Activated naive CD4-positive, alpha-beta T cell treated with anti-CD3 and anti-CD28 coated beads, Interleukin-2, amount 10 ng/mL, durations not matched to agents 7 days and 5 days (primary cell): Measurements from ENCODE around the gene PPP1R12B.
"Not testable (repeated sequence)": the region's sequence is repeated elsewhere in the genome, so short reads cannot be mapped to it uniquely, and the experiment has no call there.

Experiments
- CTCF ChIA-PET: fragments of 350-600 bp; sonication (Branson Sonifier 250); formaldehyde crosslinking; loops from one replicate; lab custom pipeline; 2021; ENCODE audit warnings: antibody characterized with exemption; lab: Charles Lee
- DNase-seq: peaks from one replicate; pipeline ENCODE4 v3.0.0-alpha.2; 2020
- H3K27ac Mint-ChIP-seq: one replicate; pipeline ENCODE4 v1.8.0; 2021; ENCODE audit warnings: mild to moderate bottlenecking, moderate library complexity, mixed read lengths
- H3K27me3 Mint-ChIP-seq: one replicate; pipeline ENCODE4 v1.8.0; 2021; ENCODE audit warnings: mild to moderate bottlenecking, mixed read lengths
- H3K36me3 Mint-ChIP-seq: one replicate; pipeline ENCODE4 v1.8.0; 2021; ENCODE audit warnings: mixed read lengths
- H3K4me1 Mint-ChIP-seq: one replicate; pipeline ENCODE4 v1.8.0; 2021; ENCODE audit warnings: mixed read lengths
- H3K4me3 Mint-ChIP-seq: one replicate; pipeline ENCODE4 v1.8.0; 2021; ENCODE audit warnings: mild to moderate bottlenecking, moderate library complexity, mixed read lengths
- H3K9me3 Mint-ChIP-seq: one replicate; pipeline ENCODE4 v1.8.0; 2021; ENCODE audit warnings: mixed read lengths

The PPP1R12B gene

GRCh38 chr1:202624088-202624780, 275.7 kb downstream of the PPP1R12B start:
- CTCF ChIA-PET = no interaction called here

GRCh38 chr1:202624781-202625108, 276.2 kb downstream of the PPP1R12B start:
- no peak overlapping the region for H3K4me3 Mint-ChIP-seq
- CTCF ChIA-PET = interaction anchor here (0.8 to 1.9 kb wide), 2 partner anchors 38 to 63 kb away, joined by 3 to 4 read pairs; no protein-coding TSS in a partner anchor
- H3K27me3 Mint-ChIP-seq = peaks cover 47% of the 10 kb centered on the region
- no peak overlapping the region for H3K27ac Mint-ChIP-seq
- no peaks in the 10 kb centered on the region for H3K36me3 Mint-ChIP-seq
- no peaks in the 10 kb centered on the region for H3K9me3 Mint-ChIP-seq
- DNase-seq = no peak
- H3K4me1 Mint-ChIP-seq = peaks cover 20% of the 10 kb centered on the region

More at GRCh38 chr1:202624088-202624780, 275.7 kb downstream of the PPP1R12B start:
- H3K27ac Mint-ChIP-seq = no peak overlapping the region
- no peaks in the 10 kb centered on the region for H3K9me3 Mint-ChIP-seq
- H3K4me3 Mint-ChIP-seq = no peak overlapping the region
- peaks cover 14% of the 10 kb centered on the region for H3K4me1 Mint-ChIP-seq
- no peak for DNase-seq
- no peaks in the 10 kb centered on the region for H3K36me3 Mint-ChIP-seq
- H3K27me3 Mint-ChIP-seq = peaks cover 47% of the 10 kb centered on the region

GRCh38 chr1:202625416-202626360, 277.2 kb downstream of the PPP1R12B start:
- Mint-ChIP-seq H3K36me3 (no peaks in the 10 kb centered on the region), H3K9me3 (no peaks in the 10 kb centered on the region), H3K27me3 (peaks cover 47% of the 10 kb centered on the region), H3K4me1 (peaks cover 26% of the 10 kb centered on the region), H3K4me3 (no peak overlapping the region), H3K27ac (no peak overlapping the region)
- CTCF ChIA-PET = interaction anchor here (0.8 to 2.2 kb wide), 6 partner anchors 9 to 234 kb away, joined by 3 to 5 read pairs (median 3); no protein-coding TSS in a partner anchor
- peak; percentile 75 for DNase-seq

- Mint-ChIP-seq H3K27me3 (peaks cover 50% of the 10 kb centered on the region), H3K4me1 (peaks cover 29% of the 10 kb centered on the region)
- CTCF ChIA-PET = interaction anchor here (1.3 to 2.2 kb wide), 3 partner anchors 11 to 90 kb away, joined by 3 to 5 read pairs (median 3); no protein-coding TSS in a partner anchor
- DNase-seq, H3K9me3 Mint-ChIP-seq, H3K36me3 Mint-ChIP-seq, H3K27ac Mint-ChIP-seq, H3K4me3 Mint-ChIP-seq: not testable (repeated sequence)
Measured at GRCh38 chr1:202627036-202627435, 278.5 kb downstream of the PPP1R12B start.

GRCh38 chr1:202627841-202628565, 279.5 kb downstream of the PPP1R12B start:
- H3K4me3 Mint-ChIP-seq = no peak overlapping the region
- peaks cover 50% of the 10 kb centered on the region for H3K27me3 Mint-ChIP-seq
- CTCF ChIA-PET = interaction anchor here (0.8 kb wide), 1 partner anchor 28 kb away, joined by 3 read pairs; no protein-coding TSS in a partner anchor
- H3K9me3 Mint-ChIP-seq = no peaks in the 10 kb centered on the region
- H3K4me1 Mint-ChIP-seq = peaks cover 29% of the 10 kb centered on the region
- DNase-seq = no peak
- H3K36me3 Mint-ChIP-seq = no peaks in the 10 kb centered on the region
- H3K27ac Mint-ChIP-seq = no peak overlapping the region

- no peaks in the 10 kb centered on the region for H3K36me3 Mint-ChIP-seq
- peak overlapping the region; percentile 21 for H3K27ac Mint-ChIP-seq
- H3K4me1 Mint-ChIP-seq = peaks cover 29% of the 10 kb centered on the region
- no peaks in the 10 kb centered on the region for H3K9me3 Mint-ChIP-seq
- H3K4me3 Mint-ChIP-seq = peak overlapping the region; percentile 0
- H3K27me3 Mint-ChIP-seq = peaks cover 50% of the 10 kb centered on the region
- DNase-seq = no peak
- CTCF ChIA-PET = interaction anchor here (0.8 to 1.0 kb wide), 2 partner anchors 28 to 64 kb away, joined by 3 read pairs; no protein-coding TSS in a partner anchor
Measured at GRCh38 chr1:202628646-202629215, 280.2 kb downstream of the PPP1R12B start.

GRCh38 chr1:202629257-202629811, 280.8 kb downstream of the PPP1R12B start:
- Mint-ChIP-seq H3K27ac (peak overlapping the region; percentile 21), H3K27me3 (peaks cover 54% of the 10 kb centered on the region), H3K4me1 (peaks cover 29% of the 10 kb centered on the region), H3K4me3 (peak overlapping the region; percentile 0)
- H3K36me3 Mint-ChIP-seq, H3K9me3 Mint-ChIP-seq: not testable (repeated sequence)
- CTCF ChIA-PET = interaction anchor here (1.0 to 1.1 kb wide), 2 partner anchors 63 to 131 kb away, joined by 3 read pairs; no protein-coding TSS in a partner anchor
- DNase-seq = peak; percentile 59

GRCh38 chr1:202630096-202630495, 281.6 kb downstream of the PPP1R12B start:
- not testable (repeated sequence) for H3K9me3 Mint-ChIP-seq, DNase-seq, H3K4me3 Mint-ChIP-seq, H3K36me3 Mint-ChIP-seq
- Mint-ChIP-seq H3K27ac (peak overlapping the region; percentile 58), H3K27me3 (peaks cover 57% of the 10 kb centered on the region), H3K4me1 (peaks cover 29% of the 10 kb centered on the region)
- CTCF ChIA-PET = interaction anchor here (0.5 to 1.1 kb wide), 2 partner anchors 131 to 378 kb away, joined by 3 read pairs; no protein-coding TSS in a partner anchor

- peaks cover 62% of the 10 kb centered on the region for H3K27me3 Mint-ChIP-seq
- no peaks in the 10 kb centered on the region for H3K9me3 Mint-ChIP-seq
- no peak overlapping the region for H3K4me3 Mint-ChIP-seq
- H3K27ac Mint-ChIP-seq = no peak overlapping the region
- no peak for DNase-seq
- H3K36me3 Mint-ChIP-seq = no peaks in the 10 kb centered on the region
- H3K4me1 Mint-ChIP-seq = peaks cover 29% of the 10 kb centered on the region
- CTCF ChIA-PET = interaction anchor here (0.5 kb wide), 1 partner anchor 377 kb away, joined by 3 read pairs; no protein-coding TSS in a partner anchor
Measured at GRCh38 chr1:202630541-202630940, 282.0 kb downstream of the PPP1R12B start.

- Mint-ChIP-seq H3K36me3 (no peaks in the 10 kb centered on the region), H3K4me1 (peaks cover 29% of the 10 kb centered on the region), H3K4me3 (no peak overlapping the region), H3K9me3 (no peaks in the 10 kb centered on the region), H3K27me3 (peaks cover 69% of the 10 kb centered on the region), H3K27ac (no peak overlapping the region)
- CTCF ChIA-PET = interaction anchor here (2.4 kb wide), 1 partner anchor 88 kb away, joined by 6 read pairs; no protein-coding TSS in a partner anchor
- DNase-seq = no peak
Measured at GRCh38 chr1:202631076-202631923, 282.8 kb downstream of the PPP1R12B start.

GRCh38 chr1:202632241-202632640, 283.7 kb downstream of the PPP1R12B start:
- H3K4me1 Mint-ChIP-seq = peaks cover 29% of the 10 kb centered on the region
- no peaks in the 10 kb centered on the region for H3K36me3 Mint-ChIP-seq
- no peak for DNase-seq
- peaks cover 76% of the 10 kb centered on the region for H3K27me3 Mint-ChIP-seq
- H3K4me3 Mint-ChIP-seq = no peak overlapping the region
- no peaks in the 10 kb centered on the region for H3K9me3 Mint-ChIP-seq
- H3K27ac Mint-ChIP-seq = no peak overlapping the region
- CTCF ChIA-PET = interaction anchor here (2.4 kb wide), 1 partner anchor 87 kb away, joined by 6 read pairs; no protein-coding TSS in a partner anchor

- CTCF ChIA-PET, H3K4me3 Mint-ChIP-seq, H3K36me3 Mint-ChIP-seq, H3K4me1 Mint-ChIP-seq, DNase-seq, H3K9me3 Mint-ChIP-seq, H3K27ac Mint-ChIP-seq: not testable (repeated sequence)
- peaks cover 93% of the 10 kb centered on the region for H3K27me3 Mint-ChIP-seq
Measured at GRCh38 chr1:202636171-202636570, 287.7 kb downstream of the PPP1R12B start.
